ENCODE results near the gene GALNT17.
A peak's percentile ranks its signal among the peaks of the same experiment; 100 is the strongest.
"Not testable (repeated sequence)": the region's sequence is repeated elsewhere in the genome, so short reads cannot be mapped to it uniquely, and the experiment has no call there.

Gene GALNT17

DNA sequence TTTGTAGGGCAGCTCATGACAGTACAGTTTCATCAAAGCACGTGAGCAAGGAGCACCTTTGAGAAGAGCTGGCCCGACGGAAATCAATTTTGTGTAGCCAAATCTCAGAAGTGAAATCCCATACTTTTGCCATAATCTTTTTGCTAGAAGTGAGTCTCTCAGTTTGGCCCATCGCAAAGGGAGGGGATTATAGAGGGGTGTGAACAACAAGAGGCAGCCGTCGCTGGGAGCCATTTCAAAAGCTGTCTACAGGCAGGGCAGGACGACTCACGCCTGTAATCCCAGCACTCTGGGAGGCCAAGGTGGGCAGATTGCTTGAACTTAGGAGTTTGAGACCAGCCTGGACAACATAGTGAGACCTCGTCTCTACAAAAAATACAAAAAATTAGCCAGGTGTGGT, 599.8 kb downstream of the GALNT17 start:
- H3K27me3 Mint-ChIP-seq: no peaks in the 10 kb centered on the region
- CTCF ChIA-PET: interaction anchor here (1.3 kb wide), 1 partner anchor 875 kb away, joined by 3 read pairs; no protein-coding TSS in a partner anchor
- H3K4me1 Mint-ChIP-seq: no peaks in the 10 kb centered on the region
- DNase-seq: no peak
- H3K9me3 Mint-ChIP-seq: peaks cover 6% of the 10 kb centered on the region
- H3K4me3 Mint-ChIP-seq: no peak overlapping the region
- no peaks in the 10 kb centered on the region for H3K36me3 Mint-ChIP-seq
- no peak overlapping the region for H3K27ac Mint-ChIP-seq

DNA sequence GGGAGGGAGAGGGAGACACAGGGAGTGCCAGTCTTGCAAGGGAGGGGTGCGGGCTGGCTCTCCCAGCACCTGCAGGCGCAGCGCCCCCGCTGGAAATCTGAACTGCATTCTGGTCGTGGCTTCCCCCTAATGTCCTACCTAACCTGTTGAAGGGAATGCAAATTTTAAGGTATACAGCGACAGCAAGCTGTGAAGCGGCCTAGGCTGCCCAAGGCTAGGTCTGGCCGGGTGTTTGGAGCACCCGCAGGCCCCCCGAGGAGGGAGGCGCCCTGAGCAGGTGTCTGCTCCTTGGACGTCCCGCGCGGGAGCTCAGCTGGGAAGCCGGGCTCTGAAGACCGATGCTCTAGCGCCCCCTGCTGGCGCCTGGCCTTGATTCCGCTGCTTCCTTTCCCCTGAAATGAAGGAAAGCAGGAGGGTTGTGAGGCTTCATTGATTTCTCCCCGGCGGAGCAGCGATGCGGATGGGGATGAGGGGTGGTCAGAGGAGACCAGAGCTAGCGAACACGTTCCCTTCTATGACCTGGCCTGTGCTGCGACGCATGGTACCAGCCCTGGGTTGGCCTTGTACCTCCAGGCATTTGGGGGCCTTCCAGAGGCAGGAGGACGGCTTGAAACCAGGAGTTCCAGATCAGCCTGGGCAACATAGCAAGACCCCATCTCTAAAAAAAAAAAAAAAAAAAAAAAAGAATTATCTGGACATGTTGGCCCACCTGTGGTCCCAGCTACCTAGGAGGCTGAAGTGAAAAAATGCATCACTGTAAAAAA, 601.3 kb downstream of the GALNT17 start:
- H3K4me1 Mint-ChIP-seq: no peaks in the 10 kb centered on the region
- DNase-seq: peak; percentile 66
- CTCF ChIA-PET: interaction anchor here (0.6 to 4.6 kb wide), 11 partner anchors 9 to 1598 kb away, joined by 3 to 48 read pairs (median 4); no protein-coding TSS in a partner anchor
- no peak overlapping the region for H3K4me3 Mint-ChIP-seq
- H3K9me3 Mint-ChIP-seq: peaks cover 2% of the 10 kb centered on the region
- no peaks in the 10 kb centered on the region for H3K27me3 Mint-ChIP-seq
- H3K27ac Mint-ChIP-seq: no peak overlapping the region
- no peaks in the 10 kb centered on the region for H3K36me3 Mint-ChIP-seq

DNA sequence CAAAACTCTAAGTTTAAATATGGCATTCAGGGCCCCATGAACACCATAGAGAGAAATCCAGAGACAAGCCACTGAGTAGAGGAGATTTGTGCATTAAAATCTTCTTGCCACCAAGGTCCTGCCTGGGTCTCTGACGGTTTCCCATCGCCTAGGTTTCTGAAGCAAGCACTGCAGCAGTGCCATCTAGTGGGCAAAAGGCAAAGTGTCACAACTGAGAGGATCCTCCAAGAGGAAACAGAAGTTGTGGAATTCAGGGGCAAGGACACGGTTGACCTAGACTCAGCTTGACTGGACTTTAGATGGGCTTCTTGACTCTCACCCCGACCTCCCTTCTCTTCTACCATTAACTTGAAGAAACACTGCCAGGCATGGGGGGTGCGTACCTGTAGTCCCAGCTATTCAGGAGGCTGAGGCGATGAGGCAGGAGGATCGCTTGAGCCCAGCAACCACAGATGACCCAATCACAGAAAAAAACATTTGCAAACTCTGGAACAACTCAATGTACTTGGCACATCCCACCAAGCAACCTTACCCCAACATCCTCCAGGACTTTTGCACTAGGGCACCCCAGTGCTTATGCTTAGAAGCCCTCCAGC, 604.1 kb downstream of the GALNT17 start:
- H3K4me1 Mint-ChIP-seq: no peaks in the 10 kb centered on the region
- H3K4me3 Mint-ChIP-seq: no peak overlapping the region
- peaks cover 2% of the 10 kb centered on the region for H3K9me3 Mint-ChIP-seq
- peak; percentile 57 for DNase-seq
- no peaks in the 10 kb centered on the region for H3K36me3 Mint-ChIP-seq
- no peaks in the 10 kb centered on the region for H3K27me3 Mint-ChIP-seq
- no peak overlapping the region for H3K27ac Mint-ChIP-seq
- CTCF ChIA-PET: interaction anchor here (0.9 to 4.6 kb wide), 5 partner anchors 16 to 907 kb away, joined by 3 to 48 read pairs (median 3); no protein-coding TSS in a partner anchor

DNA sequence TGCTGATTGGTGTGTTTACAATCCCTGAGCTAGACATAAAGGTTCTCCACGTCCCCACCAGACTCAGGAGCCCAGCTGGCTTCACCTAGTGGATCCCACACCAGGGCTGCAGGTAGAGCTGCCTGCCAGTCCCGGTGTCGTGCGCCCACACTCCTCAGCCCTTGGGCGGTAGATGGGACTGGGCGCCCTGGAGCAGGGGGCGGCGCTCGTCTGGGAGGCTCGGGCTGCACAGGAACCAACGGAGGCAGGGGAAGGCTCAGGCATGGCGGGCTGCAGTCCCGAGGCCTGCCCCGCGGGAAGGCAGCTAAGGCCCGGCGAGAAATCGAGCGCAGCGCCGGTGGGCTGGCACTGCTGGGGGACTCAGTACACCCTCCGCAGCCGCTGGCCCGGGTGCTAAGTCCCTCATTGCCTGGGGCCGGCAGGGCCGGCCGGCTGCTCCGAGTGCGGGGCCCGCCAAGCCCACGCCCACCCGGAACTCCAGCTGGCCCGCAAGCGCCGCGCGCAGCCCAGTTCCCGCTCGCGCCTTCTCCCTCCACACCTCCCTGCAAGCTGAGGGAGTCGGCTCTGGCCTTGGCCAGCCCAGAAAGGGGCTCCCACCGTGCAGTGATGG, 606.1 kb downstream of the GALNT17 start:
- DNase-seq, CTCF ChIA-PET, H3K9me3 Mint-ChIP-seq, H3K4me1 Mint-ChIP-seq, H3K4me3 Mint-ChIP-seq, H3K27me3 Mint-ChIP-seq, H3K27ac Mint-ChIP-seq, H3K36me3 Mint-ChIP-seq: not testable (repeated sequence)

DNA sequence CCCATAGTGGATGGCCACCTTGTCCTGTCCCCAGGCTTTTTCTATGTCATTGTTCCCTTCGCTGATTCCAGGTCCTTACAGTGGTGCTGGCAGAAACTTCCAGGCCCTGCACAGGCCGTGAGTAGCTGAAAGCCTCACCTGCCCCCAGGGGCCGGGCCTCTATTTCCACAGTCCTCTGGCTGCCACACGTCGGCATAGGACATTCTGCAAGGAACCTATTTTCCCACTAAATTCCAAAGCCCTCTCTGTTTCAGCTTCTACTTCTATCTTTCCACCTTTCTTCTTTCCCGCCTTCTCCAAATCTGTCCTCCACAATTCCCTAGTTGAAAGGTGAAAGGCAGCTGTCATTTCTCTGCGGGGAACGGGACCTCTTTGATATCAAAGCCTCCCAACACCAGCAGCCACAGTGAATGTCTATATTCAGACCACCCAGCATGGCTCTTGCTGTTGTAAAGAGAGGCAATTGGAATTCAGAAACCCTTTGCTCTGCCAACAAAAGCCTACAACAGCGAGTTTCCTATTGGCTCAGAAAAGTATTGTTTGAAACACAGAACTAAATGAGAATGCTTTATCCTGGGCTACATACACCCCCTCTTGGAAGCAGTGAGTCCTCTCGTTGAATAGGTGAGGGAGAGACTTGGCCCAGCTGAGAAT, 607.7 kb downstream of the GALNT17 start:
- H3K4me3 Mint-ChIP-seq: no peak overlapping the region

DNA sequence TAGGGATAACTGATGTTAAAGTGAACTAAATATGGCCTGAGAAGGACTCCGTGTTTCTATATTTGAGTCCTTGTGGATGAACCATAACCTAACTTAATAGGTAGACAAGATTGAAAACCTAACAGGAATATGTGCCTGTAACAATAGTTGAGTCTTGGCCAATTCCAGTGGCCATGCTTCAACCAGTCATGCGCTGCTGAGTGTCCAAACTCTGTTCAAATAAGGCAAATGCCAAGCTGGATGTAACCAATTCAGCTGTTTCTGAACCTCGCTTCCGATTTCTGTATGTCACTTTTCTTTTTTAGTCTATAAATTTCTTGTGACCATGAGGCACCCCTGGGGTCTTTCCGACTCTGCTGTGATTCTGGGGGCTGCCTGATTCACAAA, 608.2 kb downstream of the GALNT17 start:
- no peak for DNase-seq
- CTCF ChIA-PET: no interaction called here
- peaks cover 7% of the 10 kb centered on the region for H3K9me3 Mint-ChIP-seq
- no peaks in the 10 kb centered on the region for H3K36me3 Mint-ChIP-seq
- no peaks in the 10 kb centered on the region for H3K4me1 Mint-ChIP-seq
- no peaks in the 10 kb centered on the region for H3K27me3 Mint-ChIP-seq
- H3K27ac Mint-ChIP-seq: no peak overlapping the region
- no peak overlapping the region for H3K4me3 Mint-ChIP-seq

More for the DNA sequence above, 607.7 kb downstream of the GALNT17 start:
- H3K27me3 Mint-ChIP-seq: no peaks in the 10 kb centered on the region
- H3K27ac Mint-ChIP-seq: no peak overlapping the region
- no peaks in the 10 kb centered on the region for H3K36me3 Mint-ChIP-seq
- CTCF ChIA-PET: no interaction called here
- no peak for DNase-seq
- peaks cover 7% of the 10 kb centered on the region for H3K9me3 Mint-ChIP-seq
- H3K4me1 Mint-ChIP-seq: no peaks in the 10 kb centered on the region

DNA sequence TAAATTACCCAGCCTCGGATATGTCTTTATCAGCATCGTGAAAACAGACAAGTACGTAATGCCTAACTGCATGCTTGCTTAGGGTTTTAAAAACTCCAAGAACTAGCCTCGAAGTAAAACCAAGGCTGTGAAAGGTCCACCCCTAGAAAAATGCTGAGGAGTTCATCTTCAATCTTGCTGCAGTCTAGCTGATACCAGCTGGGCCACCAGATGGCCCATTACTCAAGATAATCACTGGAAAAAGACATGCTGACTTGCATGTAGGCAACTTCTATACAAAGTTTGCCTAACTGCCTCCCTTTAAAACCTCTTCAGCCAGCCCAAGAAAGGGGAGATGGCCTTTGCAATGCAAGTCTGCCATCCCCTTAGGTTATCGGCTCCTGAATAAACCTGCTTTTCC, 614.1 kb downstream of the GALNT17 start:
- no peak for DNase-seq
- H3K27me3 Mint-ChIP-seq: no peaks in the 10 kb centered on the region
- no peaks in the 10 kb centered on the region for H3K36me3 Mint-ChIP-seq
- peaks cover 16% of the 10 kb centered on the region for H3K9me3 Mint-ChIP-seq
- no peaks in the 10 kb centered on the region for H3K4me1 Mint-ChIP-seq
- CTCF ChIA-PET: interaction anchor here (0.8 kb wide), 1 partner anchor 144 kb away, joined by 3 read pairs; no protein-coding TSS in a partner anchor
- no peak overlapping the region for H3K4me3 Mint-ChIP-seq
- no peak overlapping the region for H3K27ac Mint-ChIP-seq

DNA sequence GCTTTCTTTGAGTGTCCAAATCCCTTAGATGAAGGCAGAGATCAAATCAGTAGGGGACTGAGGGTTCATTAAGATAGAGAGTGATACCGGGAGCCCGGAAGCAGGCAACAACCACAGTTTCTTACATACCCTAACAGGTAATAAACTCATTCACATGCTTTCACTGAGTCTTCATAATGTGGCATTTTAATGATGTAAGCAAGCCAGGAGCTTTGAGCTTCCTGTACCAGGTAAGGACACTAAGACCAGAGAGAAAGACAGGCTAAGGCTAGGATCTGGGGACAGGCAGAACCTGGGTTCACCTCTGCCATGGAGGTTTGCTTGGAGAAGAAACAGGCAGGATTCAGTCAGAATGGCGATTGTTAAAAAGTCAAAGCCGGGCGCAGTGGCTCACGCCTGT, 618.3 kb downstream of the GALNT17 start:
- Mint-ChIP-seq H3K27ac (no peak overlapping the region), H3K36me3 (no peaks in the 10 kb centered on the region), H3K27me3 (peaks cover 4% of the 10 kb centered on the region), H3K9me3 (peaks cover 10% of the 10 kb centered on the region), H3K4me3 (no peak overlapping the region), H3K4me1 (no peaks in the 10 kb centered on the region)
- CTCF ChIA-PET: interaction anchor here (0.9 kb wide), 1 partner anchor 9 kb away, joined by 3 read pairs; no protein-coding TSS in a partner anchor
- no peak for DNase-seq

DNA sequence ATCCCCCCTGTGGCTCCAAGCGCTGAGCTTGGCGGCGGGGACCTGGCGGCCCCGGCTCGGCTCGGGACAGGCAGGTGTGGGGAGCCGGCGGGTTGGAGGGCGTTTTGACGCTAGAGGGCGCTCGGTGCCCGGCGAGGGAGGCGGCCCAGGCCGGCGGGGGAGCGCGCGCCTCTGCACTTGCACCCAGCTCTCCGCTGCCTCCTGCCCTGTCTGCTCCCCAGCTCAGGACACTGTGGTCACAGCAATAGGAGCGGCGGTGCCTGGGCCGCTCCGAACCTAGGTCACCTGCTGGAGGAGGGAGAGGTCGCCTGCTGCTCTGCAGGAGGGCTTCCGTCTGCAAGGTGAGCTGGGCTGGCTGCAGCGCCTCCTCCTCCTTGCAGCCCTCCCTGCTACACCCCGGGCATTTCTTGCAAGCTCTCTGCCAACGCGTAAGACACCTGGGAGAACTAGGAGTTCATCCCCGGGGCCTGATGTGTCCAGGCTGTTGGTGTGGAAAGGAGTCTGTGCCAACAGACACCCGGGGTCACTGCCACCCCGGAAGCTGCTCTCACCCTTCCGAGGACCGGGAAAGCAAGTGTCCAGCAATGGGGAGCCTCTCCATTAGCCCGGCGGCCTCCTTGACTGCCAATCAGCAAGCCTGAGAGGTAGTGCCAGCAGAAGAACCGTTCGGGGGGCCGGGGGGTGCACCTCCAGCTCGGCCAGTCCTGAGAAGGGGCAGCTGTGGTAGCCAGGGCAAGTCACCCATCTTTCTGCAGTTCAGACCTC, 620.4 kb downstream of the GALNT17 start:
- peaks cover 4% of the 10 kb centered on the region for H3K27me3 Mint-ChIP-seq
- no peak overlapping the region for H3K4me3 Mint-ChIP-seq
- H3K36me3 Mint-ChIP-seq: no peaks in the 10 kb centered on the region
- no peak overlapping the region for H3K27ac Mint-ChIP-seq
- peaks cover 13% of the 10 kb centered on the region for H3K9me3 Mint-ChIP-seq
- peak; percentile 44 for DNase-seq
- CTCF ChIA-PET: interaction anchor here (1.0 to 3.0 kb wide), 2 partner anchors 17 to 742 kb away, joined by 3 to 13 read pairs; no protein-coding TSS in a partner anchor
- H3K4me1 Mint-ChIP-seq: no peaks in the 10 kb centered on the region

DNA sequence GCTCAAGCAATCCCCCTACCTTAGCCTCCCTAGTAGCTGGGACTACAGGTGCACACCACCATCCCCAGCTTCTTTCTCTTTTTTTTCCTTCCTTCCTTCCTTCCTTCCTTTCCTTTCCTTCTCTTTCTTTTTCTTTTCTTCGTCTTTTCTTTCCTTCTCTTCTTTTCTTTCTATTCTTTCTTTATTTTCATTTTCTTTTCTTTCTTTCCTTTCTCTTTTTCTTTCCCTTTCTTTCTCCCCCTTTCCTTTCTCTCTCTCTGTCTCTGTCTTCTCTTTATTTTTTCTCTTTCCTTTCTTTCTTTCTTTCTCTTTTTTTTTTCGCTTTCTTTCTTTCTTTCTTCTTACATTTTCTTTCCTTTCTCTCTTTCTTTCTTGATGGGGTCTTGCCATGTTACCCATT, 621.3 kb downstream of the GALNT17 start:
- Mint-ChIP-seq H3K27ac (no peak overlapping the region), H3K9me3 (peaks cover 8% of the 10 kb centered on the region), H3K4me3 (no peak overlapping the region), H3K4me1 (no peaks in the 10 kb centered on the region), H3K27me3 (peaks cover 4% of the 10 kb centered on the region), H3K36me3 (no peaks in the 10 kb centered on the region)
- DNase-seq: no peak
- CTCF ChIA-PET: interaction anchor here (3.0 kb wide), 1 partner anchor 741 kb away, joined by 13 read pairs; no protein-coding TSS in a partner anchor

DNA sequence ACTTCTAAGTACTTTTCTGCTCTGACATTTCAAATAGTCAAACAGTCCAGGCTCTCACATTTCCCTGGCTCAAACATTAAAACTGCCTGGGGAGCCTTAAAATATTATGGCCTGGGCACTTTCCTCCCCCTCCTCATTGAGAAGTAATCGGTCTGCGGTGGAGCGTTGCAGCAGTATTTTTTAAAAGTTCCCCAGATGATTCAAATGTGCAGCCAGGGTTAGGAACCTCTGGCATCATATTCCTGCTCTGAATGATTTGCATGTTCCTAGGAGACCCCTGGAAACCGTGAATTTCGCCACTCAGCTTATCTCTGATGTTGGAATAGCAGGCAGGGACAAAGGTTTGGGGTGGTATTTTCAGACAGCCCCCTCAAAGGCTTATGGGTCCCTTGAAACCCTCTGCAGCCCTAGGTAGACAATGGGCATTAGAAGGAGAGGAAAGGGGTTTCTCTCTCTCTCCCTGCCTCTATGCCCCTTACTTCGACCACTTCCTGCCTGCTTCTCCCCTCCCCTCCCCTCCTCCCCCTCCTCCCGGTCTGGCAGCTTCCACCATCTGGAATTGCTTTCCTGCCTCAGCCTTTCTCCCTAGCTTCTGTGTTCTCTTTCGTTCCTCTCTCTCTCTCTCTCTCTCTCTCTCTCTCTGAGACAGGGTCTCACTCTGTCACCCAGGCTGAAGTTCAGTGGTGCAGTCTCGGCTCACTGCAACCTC, 622.2 kb downstream of the GALNT17 start:
- CTCF ChIA-PET: no interaction called here
- peaks cover 4% of the 10 kb centered on the region for H3K27me3 Mint-ChIP-seq
- H3K4me3 Mint-ChIP-seq: no peak overlapping the region
- H3K27ac Mint-ChIP-seq: no peak overlapping the region
- DNase-seq: no peak
- H3K4me1 Mint-ChIP-seq: no peaks in the 10 kb centered on the region
- peaks cover 7% of the 10 kb centered on the region for H3K9me3 Mint-ChIP-seq
- H3K36me3 Mint-ChIP-seq: no peaks in the 10 kb centered on the region

DNA sequence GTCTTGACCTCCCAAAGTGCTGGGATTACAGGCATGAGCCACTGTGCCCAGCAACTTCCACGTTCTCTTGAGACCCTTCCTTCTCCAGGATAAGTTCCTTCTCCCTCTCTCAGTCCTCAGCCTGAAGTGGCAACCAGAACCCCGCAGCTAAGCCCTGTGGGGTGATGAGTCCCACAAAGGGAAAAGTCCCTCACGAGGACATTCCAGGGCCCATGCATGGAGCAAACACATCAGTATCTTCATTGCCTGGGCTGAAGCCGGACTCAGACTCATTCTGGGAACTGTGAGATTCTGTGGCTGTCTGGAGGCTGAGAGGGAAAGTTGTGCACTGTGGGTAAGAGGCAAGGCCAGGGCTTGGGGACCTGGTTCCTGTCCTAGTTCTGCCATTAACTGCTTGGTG, 622.9 kb downstream of the GALNT17 start:
- CTCF ChIA-PET: no interaction called here
- H3K27ac Mint-ChIP-seq: no peak overlapping the region
- H3K4me1 Mint-ChIP-seq: no peaks in the 10 kb centered on the region
- H3K4me3 Mint-ChIP-seq: no peak overlapping the region
- peaks cover 4% of the 10 kb centered on the region for H3K9me3 Mint-ChIP-seq
- DNase-seq: no peak
- no peaks in the 10 kb centered on the region for H3K36me3 Mint-ChIP-seq
- peaks cover 4% of the 10 kb centered on the region for H3K27me3 Mint-ChIP-seq

DNA sequence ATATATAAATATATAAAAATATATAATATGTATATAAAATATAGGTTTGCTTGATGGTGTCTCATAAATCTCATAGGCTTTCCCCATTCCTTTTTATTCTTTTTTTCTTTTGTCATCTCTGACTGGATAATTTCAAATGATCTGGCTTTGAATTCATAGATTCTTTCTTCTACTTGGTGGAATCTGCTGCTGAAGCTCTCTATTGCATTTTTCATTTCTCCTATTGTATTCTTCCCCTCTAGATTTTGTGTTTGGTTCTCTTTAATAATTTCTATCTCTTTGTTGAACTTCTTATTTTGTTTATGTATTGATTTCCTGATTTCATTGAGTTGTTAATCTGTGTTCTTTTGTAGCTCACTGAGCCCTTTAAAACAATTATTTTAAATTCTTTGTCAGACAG, 629.4 kb downstream of the GALNT17 start:
- CTCF ChIA-PET: no interaction called here
- Mint-ChIP-seq H3K36me3 (no peaks in the 10 kb centered on the region), H3K4me3 (no peak overlapping the region), H3K9me3 (peaks cover 12% of the 10 kb centered on the region), H3K27me3 (no peaks in the 10 kb centered on the region), H3K4me1 (no peaks in the 10 kb centered on the region), H3K27ac (no peak overlapping the region)
- DNase-seq: no peak

Measured in activated naive CD4-positive, alpha-beta T cell treated with anti-CD3 and anti-CD28 coated beads, Interleukin-2, amount 10 ng/mL, durations not matched to agents 7 days and 5 days (primary cell).